GM10847 (cell line): ENCODE results near the gene JAG2.

ENCODE experiments used
- POLR2A ChIP-seq: IDR thresholded peaks from 2 replicates; pipeline ENCODE4 v1.6.1; 2011; ENCODE audit not compliant: insufficient read length; ENCODE audit errors: extremely low read depth

Gene JAG2

DNA sequence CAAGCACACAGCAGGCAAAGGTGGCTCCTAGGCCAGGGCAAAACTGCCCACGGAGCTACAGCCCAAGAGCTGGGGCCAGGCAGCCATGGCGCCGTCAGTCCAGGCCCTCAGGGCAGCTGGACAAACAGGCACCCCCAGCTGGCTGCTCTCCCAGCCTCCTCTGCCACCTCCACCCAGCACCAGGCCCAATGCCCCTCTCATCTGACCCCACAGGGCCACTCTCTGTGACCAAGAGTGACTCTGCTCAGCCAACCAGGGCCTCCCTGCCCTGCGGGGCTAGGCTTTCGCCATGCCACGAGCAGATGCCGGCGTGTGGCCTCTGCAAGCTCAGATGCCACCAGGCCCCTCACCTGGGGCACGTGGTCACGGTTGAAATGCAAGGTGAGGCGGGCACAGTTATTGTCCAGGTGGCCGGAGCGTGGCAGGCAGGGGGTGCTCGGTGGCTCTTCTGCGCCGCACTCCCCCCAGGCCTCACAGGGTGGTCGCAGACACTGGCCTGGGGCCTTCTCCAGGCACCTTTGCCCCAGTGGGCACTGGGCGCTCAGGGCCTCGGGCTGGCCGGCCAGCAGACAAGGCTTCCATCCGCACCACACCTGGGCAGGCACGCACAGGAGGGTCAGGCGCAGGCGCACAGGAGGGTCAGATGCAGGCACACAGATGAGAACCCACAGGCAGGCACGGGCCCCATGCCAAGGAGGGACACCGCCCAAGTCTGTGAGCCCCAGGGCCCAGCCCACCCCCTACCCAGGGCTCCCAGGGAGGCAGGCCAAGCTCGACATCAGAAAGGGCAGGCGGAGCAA is 23.0 kb downstream of the JAG2 start:
- no peak for TF ChIP-seq POLR2A

DNA sequence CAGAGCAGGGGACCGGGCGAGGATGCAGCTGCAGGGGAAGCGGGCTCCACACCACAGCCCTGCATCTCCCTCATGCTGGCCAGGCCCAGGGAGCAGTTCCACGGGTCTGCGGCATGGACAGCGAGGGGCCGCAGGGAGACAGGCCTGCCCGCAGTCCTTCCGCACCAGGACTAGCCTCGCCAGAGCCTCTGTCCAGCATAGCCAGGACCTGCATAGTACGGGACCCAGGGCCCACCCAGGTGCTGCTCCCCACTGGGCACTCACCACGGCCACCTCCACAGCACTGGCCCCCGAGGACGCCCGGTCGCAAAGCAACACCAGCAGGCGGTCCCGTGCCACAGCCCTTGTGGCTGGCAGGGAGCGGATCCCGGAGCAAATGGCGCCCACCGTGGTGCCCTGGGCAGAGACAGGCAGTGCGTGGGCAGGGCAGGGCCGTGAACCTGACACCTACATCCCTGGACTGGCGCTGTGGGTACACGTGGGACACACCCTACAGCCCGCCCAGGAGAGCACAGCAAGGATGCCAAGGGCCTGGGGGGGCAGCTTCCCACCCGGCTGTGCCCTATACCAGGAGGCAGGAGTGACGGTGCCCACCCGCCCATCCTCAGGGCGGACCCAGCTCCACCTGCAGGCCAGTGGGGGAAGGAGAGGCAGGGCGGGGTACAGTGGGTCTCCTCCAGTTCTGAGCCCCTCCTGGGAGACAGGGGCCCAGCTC is 23.8 kb downstream of the JAG2 start:
- no peak for TF ChIP-seq POLR2A

DNA sequence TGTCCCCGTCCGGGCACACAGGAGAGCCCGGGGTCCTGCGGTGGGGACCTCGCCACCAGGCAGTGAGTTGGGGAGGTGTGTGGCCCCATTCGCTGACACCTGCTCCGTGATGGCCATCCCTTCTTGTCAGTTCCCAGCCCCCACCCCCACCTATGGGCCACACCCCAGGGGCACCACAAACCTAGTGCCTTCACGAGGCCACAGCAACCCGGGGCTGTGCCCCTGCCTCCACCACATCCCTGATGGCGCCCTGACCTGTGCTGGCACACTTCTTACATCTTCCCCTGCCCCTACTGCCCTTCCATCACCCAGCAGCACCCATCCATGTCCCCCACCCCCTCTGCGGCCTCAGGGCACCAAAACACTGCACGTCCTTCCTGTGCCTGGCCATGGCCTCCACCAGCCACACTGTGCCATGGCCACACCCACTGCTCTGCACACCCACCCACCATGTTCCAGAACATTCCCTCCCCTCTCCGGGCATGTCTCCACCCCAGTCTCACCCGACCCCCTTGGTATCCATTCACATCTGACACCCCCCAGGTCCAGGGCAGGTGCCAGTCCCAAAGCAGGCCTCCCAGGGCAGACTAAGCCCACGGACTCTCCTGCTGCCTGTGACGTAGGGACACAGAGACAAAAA is 24.4 kb downstream of the JAG2 start:
- no peak for TF ChIP-seq POLR2A

DNA sequence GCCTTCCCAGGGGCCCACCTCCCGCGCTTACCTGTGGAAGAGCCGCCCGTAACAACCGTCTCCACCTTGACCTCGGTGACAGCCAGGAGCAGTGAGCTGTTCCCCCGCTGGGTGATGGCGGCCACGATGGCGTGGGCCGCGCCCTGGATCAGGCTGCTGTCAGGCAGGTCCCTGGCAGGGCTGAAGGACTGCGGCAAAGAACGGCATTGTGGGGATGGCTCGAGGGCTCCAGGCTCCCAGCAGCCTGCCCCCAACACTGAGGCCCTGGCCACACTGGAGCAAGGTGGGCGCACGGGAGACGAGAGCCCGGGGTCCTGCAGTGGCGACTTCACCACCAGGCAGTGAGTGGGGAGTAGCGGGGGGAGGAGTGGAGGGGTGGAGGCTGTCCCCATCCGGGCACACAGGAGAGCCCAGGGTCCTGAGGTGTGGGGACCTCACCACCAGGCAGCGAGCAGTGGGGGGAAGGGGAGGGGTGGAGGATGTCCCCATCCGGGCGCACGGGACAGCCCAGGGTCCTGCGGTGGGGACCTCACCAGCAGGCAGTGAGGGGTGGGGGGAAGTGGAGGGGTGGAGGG is 25.0 kb downstream of the JAG2 start:
- no peak for TF ChIP-seq POLR2A

DNA sequence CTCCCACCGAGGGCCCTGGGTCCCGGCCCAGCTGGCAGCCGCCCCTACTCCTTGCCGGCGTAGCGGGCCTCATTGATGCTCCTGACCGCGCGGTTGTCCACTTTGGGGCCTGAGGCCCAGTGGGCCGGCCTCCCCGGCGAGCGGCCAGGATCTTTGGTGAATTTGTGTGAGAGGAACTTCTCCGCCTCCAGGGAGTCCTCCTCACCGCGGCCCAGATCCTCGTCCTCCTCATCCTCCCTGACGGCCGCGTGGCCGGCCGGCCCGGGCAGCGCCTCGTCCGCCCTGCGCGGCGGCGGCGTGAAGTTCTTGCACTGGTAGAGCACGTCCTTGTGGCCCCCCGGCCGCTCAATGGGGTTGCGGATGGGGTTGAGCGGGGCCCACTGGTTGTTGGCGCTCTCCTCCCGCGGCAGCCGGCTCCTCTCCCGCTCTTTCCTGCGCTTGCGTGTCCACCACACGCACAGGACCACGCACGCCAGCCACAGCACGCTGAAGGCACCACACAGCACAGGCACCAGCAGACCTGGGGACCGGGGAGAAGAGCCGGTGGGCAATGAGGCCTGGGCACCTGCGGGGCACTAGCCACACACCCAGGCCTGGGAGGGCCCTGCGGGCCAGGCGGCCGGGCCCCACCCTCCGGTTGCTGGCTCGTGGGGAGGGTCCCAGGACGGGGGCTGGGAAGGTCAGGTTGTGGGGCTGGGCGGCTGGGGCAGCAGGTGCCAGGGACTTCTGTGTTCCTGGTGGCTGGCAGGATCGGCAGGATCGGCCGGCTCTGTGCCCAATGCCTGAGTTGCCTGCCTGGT is 25.7 kb downstream of the JAG2 start:
- TF ChIP-seq POLR2A = no peak

DNA sequence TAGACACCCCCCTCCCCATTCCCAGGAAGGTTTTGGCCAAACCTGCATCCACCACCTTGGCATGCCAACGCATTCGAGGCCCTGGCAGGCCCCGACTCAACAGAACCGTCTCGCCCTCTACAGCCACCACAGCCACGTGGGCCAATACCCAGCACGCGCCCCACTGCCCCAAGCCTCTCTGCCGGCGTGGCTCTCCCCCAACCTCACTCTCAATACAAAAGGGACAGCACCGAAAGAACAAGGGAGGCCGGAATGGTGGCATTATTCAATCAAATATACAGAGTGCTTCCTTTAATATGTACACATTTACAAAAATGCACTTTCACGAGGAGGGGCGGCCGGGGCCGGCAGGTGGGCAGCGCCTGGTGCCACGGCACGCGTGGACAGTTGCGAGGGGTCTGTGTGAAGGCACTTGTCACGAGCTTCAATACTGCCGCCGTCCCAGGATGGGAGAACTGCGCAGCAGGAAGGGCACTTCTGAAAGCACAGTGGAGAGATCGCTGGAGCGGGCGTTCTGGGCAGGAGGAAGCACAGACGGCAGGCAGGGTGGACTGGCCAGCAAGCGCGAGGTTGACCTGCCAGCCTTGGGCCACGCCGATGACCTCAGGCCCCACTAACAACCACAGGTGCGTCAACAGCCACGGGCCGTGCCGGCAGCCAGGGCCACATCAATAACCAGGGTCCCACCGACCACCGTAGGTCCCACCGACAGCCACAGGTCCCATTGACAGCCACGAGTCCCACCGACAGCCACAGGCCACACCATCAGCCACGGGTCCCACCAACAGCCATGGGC is 26.9 kb downstream of the JAG2 start:
- TF ChIP-seq POLR2A = no peak

DNA sequence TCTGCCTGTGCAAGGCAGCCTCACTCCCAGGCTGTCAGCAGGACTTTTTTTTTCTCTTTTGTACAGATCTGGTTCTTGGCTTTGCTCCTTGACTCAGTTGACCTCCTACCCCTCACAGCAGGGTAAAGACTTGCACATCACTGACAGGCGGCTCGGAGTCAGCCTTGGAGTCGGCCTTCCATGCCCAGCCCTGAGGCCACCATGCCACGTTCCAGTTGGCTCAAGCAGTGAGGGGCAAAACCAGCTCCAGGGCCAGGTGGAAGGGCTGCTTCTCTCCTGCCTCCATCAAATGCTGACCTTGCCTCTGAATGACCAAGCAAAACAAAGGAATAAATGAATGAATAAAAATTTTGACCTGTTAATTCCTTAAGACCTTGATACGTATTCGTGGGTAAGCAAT is 27.6 kb downstream of the JAG2 start:
- TF ChIP-seq POLR2A = no peak

DNA sequence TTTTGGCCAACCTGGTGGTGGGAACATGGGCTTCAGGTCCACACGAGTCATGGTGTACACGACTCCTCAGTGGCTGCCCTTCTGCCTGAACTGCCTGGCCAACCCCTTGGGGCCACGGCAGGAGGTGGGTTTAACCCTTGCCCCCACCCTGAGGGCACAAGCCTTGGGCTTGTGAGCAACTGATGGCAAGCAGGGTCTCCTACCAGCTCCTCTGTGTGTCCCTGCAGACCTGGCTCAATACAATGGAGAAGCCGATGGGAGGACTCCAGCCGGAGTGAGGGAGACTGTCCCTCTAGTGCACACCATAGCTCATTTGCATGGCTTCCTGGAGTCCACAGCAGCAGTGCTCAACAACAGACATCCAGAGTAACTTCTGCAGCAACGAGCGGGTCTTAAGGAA is 28.0 kb downstream of the JAG2 start:
- no peak for TF ChIP-seq POLR2A

DNA sequence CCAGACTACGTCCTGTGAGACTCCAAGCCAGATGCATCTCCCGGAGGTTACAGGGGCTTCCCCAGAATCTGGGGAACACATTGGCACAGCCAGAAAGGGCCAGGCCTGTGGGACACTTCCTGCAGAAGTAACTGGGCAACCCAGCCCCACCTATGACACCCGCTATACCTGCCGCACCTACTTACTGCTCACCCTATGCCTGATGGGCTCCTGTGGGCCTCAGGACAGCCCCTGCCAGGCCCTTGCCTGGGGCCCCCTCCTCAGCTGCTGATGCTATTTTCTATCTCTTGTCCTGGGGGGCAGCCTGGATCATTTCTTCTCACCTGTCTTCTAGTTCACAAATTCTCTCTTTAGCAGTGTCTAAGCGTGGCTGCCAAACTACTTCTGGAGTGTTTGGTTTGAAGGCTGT is 28.7 kb downstream of the JAG2 start:
- no peak for TF ChIP-seq POLR2A

DNA sequence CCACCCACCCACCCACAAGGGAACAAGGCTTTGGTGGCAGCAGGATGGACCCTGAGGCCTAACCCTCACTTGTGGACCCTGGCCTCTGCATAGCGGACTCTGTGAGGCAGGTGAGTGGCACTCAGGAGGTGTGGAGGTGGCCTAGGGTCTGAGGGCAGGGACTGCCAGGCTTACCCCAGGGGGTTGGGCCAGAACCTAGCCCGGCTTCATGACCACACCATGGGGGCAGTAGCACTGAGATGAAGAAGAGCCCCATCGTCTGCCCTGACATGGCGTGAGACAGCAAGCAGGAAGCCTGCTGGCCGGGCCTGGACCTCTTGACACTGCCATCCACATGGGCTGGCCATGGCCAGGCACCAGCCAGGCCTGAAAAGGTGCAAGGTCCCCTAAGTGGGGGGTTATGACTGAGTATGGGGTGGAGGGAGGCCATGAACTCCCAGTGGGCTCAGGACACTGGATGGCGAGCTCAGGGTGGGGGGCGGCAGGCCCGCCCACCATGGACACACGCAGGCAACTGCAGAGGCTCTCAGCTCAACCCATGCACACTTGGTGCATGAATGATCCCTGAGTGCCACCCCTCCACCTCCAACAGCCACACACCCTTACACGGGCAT is 29.3 kb downstream of the JAG2 start:
- no peak for TF ChIP-seq POLR2A

DNA sequence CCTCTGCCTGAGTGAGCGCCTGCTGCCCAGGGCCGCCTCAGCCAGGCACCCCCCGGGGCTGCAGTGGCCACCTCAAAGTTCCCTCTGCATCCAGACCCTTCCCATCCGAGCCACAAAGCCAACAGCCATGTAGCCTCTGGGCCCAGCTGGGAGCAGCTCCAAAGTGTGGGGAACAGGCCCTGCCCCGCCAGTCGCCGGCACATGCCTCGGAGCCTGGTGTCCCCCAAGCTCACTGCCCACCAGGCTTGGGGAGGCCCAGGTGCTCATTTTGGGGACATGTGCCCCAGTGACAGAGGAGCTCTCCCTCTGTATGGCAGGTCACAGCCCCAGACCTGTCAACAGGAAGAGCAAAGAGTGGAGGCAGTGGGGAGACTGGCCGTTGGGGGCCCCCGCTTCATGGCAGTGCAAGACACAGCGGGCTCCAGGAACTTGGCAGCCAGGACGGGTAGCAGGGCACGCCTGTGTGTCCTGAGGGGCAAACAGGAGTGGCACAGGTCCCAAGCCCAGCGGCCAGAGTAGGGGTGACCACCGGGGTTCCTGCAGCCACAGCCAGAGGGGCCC is 29.9 kb downstream of the JAG2 start:
- no peak for TF ChIP-seq POLR2A

DNA sequence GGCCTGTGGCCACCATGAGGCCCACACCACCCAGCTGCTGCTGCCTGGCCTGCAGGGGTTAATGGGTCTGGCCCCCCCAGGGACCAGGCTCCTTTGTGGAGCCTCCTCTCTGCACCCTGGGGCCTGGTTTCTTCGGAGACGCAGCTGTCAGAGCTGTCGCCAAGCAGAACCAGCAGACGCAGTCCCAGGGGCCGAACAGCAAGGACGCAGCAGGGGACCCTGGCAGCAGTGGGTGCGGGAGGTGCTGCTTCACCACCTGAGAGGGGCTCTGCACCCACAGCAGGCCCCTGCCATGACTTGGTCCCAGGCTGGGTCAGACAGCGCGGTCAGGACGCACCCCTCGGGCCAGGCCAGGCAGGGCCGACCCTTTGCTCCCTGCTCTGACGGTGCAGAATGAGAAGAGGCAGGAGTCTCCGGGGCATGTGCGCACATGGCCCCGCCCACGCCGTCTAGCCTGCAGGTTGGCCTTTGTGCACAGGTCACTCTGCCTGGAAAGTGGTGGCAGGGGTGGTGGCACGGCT is 30.5 kb downstream of the JAG2 start:
- no peak for TF ChIP-seq POLR2A

DNA sequence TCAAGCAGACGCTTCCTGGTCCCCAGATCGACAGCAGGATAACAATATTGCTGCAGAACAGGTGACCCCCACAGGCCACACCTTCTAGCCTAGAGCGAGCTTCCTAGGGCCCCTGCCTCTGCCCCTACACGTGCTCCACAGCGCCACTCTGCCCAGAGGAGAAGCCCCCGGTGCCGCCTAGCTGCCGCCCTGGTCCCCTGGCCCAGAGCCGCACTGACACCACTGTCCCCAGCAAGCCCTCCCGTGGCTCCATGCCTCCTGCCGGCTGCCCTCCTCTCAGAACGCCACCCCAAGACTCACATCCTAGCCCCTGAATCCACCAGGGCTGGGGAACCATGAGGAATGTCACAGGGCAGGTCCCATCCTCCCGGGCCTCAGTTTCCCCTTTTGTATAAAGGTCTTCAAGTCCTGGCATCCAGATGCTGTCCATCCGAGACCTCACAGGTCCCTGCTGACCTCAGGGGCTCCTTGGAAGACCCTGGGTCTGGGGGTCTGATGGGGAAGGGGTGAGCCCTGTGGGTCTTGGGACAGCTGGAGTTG is 31.0 kb downstream of the JAG2 start:
- TF ChIP-seq POLR2A = no peak
